Activated naive CD8-positive, alpha-beta T cell treated with anti-CD3 and anti-CD28 coated beads, Interleukin-2, amount 50 U/mL, for 16 hours (primary cell): ENCODE data around the gene CALU.

Source experiments
- DNase-seq: peaks from one replicate; pipeline ENCODE4 v3.0.0-alpha.2; 2020; ENCODE audit warnings: low read depth, low spot score

CALU gene

DNA sequence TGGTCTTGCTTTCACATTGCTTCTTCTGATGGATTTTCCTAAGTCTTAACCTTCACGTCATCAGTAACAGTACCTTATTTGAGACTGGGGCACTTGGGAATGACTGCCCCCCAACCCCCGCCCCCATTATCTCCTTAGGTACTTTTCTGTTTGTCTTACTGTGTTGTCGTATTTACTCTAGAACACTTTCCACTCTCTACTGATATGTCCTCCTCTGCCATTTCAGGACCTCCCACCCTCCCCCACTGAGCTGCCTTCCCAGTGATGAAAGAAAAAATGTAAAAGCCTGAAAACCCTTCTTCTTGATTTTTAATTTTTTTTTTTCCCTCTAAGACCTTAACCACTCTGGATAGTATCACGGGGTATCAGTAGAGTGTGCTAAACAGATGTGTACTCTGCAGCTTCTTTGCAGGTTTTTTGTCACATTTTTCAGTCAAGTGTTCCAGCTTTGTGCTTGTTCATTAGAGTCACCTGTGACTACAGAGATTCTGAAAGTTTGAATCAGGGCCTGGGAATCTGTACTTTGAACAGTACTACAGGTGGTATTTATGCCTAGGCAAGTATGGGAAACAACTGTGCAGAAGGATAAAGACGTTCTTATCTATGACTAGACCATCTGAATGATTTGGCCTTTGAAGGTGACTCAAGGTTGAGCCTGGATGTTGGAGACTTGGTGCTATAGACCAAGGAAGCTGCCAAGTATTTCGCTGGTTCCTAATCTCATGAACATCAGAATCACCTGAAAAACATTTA, 8.3 kb downstream of the CALU start:
- DNase-seq = no peak

GRCh38 chr7:128752251-128752650, 13.1 kb downstream of the CALU start:
- no peak for DNase-seq

DNA sequence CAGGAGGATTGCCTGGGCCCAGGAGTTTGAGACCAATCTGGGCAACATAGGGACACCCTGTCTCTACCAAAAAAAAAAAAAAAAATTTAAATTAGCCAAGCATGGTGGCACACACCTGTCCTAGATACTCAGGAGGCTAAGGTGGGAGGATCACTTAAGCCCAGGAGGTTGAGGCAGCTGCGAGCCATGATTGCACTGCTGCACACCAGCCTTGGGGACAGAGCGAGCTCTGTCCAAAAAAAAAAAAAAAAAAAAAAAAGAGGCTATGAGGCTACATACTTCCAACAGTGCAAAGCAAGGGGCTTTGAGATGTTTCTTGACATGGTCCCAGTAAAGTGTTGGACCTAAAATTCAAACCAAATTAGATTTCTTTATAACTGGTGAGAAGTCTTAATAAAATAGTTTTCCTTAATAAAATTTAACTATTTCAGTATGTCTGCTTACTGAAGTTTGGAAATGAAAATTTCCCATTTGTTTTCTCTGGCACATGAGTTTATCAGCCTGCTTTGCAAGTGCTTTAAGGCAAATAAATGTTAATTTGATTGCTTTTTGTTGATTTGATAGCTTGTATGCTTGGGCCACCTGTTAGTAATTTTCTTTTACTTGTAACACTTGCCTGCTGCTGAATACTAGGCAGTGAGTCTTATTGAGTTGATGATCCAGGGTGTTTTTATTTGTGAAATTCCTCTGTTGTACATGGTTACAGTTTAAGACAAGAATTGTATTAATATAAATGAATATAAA, 16.1 kb downstream of the CALU start:
- no peak for DNase-seq

- DNase-seq = no peak
Measured at GRCh38 chr7:128755819-128756476, 16.8 kb downstream of the CALU start.

GRCh38 chr7:128757203-128757602, 18.0 kb downstream of the CALU start:
- DNase-seq = no peak

DNA sequence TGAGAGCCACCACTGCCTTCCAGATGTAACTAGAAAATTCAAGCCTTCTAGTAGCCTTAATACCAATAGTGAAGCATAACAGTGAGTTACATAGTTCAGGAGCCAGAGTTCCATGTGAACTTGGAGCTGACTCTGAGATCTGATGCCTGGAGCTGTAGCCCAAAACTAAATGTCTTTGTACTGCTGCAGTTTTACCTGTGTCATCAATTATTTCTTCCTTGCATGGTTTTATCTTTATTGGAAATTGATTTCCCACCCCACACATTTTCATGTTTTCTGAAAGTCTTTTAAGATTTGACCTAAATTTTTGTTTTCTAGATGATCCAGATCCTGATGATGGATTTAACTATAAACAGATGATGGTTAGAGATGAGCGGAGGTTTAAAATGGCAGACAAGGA, 19.4 kb downstream of the CALU start:
- no peak for DNase-seq

DNA sequence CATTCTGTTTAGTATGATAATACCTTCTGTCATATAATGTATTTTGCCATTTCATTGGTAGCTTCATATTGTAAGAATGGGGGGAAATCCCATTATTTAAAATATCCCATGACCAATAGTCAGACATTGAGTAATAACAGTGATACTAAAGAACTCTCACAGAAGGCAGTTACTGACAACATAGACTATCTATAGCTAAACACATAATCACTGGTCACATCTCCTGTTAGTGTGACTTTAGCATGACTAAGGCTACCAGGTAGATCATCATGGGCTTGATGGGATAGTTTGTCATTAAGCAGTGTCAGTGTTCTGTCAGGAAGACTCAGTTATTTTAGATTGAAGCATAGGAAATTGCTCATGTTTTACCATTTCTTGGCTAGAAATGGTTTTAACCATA, 20.1 kb downstream of the CALU start:
- DNase-seq = no peak

DNA sequence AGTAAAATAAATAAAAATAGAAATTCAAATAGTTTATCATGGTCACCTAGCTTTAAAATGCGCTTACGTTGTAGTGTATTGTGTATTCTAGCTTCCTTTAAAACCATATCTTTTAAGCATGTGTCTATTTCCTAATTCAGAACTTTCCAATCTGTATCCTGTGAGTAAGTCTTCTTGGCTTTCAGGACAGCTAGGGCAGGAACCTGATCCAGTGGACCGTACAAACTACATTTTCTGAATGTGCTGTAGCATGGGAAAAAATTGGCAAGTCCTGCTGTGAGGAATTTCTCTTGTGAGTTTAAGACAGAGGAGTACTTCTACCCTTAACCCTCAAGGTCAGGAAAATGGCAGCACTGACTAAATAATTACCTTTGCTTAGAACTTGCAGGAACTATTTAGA, 24.4 kb downstream of the CALU start:
- no peak for DNase-seq

GRCh38 chr7:128767475-128768110, 28.4 kb downstream of the CALU start:
- DNase-seq = no peak

GRCh38 chr7:128770233-128770632, 31.1 kb downstream of the CALU start:
- no peak for DNase-seq

DNA sequence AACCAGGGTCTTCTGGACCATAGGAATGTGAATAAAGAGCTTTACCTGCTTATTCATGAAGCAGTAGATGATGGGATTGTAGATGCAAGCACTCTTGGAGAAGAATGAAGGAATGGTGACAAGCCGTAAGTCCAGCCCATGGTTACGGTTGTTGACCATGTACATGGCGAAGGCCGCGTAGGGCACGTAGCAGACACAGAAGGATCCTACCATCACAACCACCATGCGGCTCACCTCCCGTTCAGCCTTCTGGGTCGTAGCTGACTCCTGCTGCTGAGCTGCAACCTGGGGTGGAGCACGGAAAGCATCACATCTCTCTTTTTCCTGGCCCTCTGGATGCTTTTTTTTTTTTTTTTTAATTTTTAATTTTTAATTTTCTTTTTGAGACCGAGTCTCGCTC, 34.4 kb downstream of the CALU start:
- no peak for DNase-seq

- no peak for DNase-seq
Measured at GRCh38 chr7:128774029-128774689, 35.0 kb downstream of the CALU start.

DNA sequence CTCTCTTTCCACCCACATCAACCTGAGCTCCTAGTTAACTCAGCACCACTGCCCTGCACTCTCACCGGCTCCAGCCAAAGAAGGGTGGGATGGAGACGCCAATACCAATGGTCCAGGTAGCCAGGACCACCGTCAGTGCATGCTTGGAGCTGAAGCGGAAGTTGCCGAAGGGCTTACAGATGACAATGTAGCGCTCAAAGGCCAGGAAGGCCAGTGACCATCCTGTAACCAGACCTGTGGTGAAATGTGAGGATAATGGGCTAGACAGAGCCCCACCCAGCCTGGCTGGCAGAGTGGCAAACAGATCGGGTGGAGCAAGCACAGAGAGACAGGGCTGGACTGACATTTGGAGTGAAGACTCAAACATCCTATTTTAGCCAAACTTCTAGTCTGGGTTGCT, 35.8 kb downstream of the CALU start:
- DNase-seq = no peak

DNA sequence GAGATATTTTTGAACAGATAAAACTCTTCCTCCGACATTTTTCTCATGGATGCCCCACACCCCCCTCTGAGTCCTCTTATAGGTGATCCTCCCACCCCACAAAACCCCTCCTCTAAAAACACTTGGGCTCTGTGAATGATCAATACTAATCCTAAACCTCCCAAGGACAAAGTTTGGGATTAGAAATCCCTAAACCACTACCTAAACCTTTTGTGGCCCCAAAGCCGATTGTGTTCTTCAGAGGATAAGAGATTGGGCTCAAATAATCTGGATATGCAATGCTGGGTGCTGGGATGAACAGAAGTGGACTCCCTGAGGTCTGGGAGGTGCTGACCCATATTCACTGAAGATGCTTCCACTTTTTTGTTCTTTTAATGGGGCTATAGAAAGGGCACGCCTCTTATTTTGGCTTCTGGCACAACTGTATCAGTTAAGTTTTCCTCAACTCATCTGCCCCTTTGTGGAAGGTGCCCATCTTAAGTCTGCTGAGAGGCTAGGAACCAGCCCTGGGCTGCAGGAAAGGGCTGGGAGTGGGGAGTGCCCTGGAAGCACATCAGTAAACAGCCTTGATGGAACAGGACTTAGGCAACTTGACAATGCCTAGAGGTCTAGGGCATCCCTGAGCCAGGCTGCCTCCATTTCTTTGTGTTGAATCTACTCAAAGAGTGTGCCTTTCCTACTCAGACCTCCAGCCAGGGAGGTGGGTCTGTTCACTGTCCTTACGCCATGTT, 36.8 kb downstream of the CALU start, which contains the start of gene OPN1SW:
Gene OPN1SW (minus strand): TSS at position 51 of the 731 bp plus-strand sequence. CDS start 13 bp downstream, at position 38.
- no peak for DNase-seq

DNA sequence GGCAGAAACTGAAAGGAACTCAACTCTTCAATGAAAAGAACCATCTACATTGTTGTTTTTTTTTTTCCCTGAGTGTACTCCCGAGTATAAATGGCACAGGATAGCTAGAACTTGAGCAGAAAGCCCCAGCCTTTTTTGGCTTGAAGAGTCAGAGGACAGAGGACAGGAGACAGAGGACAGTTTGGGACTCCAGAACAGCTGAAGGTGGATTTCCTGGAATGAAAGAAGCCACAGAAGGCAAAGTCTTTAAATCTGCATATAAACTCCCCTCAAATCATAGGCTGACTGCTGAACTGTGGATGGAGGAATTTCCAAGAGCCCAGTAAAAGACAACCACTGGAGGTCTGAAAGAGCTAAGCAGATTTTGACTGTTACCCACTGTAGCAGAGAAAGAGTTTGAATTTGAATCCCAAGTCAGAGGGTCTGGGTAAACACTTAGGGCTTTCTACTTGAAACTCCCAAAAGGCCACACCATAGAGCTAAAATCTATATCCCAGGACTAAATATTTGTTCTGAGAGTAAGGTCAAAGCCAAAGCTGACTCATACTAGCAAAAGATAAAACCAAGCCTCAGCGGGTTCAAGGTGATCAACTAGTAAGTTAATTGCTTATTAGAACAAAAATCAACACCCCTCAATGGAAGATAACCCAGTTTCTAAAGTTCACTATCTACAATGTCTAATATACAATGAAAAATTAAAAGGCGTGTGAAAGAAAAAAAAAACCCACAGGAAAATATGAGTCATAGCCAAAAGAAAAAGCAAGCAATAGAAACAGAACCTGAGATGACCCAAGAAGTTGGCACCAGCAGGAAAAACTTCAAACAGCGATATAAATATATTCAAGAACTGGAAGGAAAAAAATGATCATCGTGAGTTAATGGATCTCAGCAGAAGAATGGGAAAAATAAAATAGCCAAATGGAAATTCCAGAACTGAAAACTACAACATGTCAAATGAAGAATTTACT, 38.3 kb downstream of the CALU start:
- DNase-seq = no peak

- DNase-seq = no peak
Measured at GRCh38 chr7:128778946-128779345, 39.8 kb downstream of the CALU start.

GRCh38 chr7:128781126-128781525, 42.0 kb downstream of the CALU start:
- no peak for DNase-seq

DNA sequence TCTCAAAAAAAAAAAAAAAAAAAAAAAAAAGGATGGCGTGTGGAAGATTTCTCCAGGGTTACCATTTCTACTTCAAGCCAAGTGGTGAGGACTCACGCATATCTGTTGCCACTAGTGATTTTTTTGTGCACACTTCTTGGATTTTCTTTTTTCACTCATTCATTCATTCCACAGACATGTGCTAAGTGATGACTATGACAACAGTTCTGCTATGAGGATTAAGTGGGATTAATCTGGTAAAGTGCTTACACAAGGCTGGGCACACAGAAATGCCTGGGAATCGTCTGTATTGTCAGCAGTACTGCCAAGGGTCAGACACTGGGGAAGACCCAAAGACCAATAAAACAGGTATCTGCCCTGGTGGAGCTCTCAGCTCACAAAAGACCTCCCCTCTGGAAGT, 42.7 kb downstream of the CALU start:
- no peak for DNase-seq

DNA sequence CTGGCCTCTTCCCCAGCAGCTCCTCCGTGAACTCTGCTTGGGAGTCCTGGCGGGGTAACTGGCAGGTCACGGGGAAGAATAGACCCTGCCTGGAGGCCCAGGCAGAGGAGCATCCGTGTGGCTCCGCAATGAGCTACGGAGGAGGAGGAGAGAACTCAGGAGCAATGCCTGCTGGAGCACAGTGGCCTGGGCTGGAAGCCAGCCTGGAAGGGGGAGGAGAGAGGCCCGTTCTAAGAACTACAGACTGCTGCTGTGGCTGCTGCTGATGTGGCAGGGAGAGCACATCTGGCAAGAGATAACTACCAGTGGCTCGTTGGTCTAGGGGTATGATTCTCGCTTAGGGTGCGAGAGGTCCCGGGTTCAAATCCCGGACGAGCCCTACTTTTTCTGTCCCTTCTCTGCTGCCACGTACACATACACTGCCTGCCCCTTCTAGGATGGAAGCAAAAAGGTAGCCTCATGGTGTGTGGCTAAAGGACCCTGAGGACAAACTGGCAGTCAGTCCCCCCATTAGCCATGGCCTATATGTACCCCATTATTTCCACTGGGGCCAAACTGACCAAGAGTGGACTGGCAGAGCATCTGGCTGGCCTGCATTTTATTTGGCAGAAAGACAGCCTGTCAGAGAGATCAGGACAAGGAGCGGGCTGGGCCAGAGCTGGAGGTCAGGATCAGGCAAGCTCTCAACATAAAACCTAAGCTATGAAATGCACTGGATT, 44.1 kb downstream of the CALU start:
- DNase-seq = no peak
